Natural killer cell (primary cell): ENCODE results near the gene MED27. TPM values are rescaled to one million over a fixed set of nuclear protein-coding genes. Genes with fewer than 3 reads are reported as not detected.

Experiments
- ATAC-seq, 3 donors: fragments of 150-1000 bp in 2 of 3; fragments of 200-7000 bp in 1 of 3; cut with Tn5 transposase; 1 replicate in 1 of 3; 2 replicates in 2 of 3; pipeline ENCODE4 v1.10.0; 2021; ENCODE audit warnings: mild to moderate bottlenecking in 2 of 3, moderate library complexity in 2 of 3
- DNase-seq, 2 donors: peaks; one replicate each; pipeline versions ENCODE4 v3.0.0 to v3.0.0-alpha.2; 2013 to 2021; ENCODE audit warnings: mixed read lengths in 1 of 2
- H3K27ac ChIP-seq: one replicate; pipeline ENCODE4 v1.5.1; 2013; ENCODE audit warnings: mild to moderate bottlenecking, low read length
- H3K27me3 ChIP-seq: one replicate; pipeline ENCODE4 v1.6.1; 2013; ENCODE audit warnings: low read length; ENCODE audit not compliant: control insufficient read depth, insufficient read depth
- H3K36me3 ChIP-seq: one replicate; pipeline ENCODE4 v1.6.1; 2013; ENCODE audit warnings: low read length; ENCODE audit not compliant: control insufficient read depth, insufficient read depth
- H3K4me1 ChIP-seq: one replicate; pipeline ENCODE4 v1.6.1; 2013; ENCODE audit warnings: low read length; ENCODE audit not compliant: control insufficient read depth, insufficient read depth
- H3K4me3 ChIP-seq: one replicate; pipeline ENCODE4 v1.5.1; 2013; ENCODE audit warnings: low read length
- H3K9me3 ChIP-seq: one replicate; pipeline ENCODE4 v1.6.1; 2013; ENCODE audit warnings: low read length; ENCODE audit not compliant: control insufficient read depth, insufficient read depth
- H3K27ac Mint-ChIP-seq, 2 donors: one replicate each; pipeline ENCODE4 v1.8.0; 2022; ENCODE audit warnings: mild to moderate bottlenecking in 2 of 2, mixed read lengths in 2 of 2, moderate library complexity in 1 of 2
- H3K27me3 Mint-ChIP-seq, 2 donors: one replicate each; pipeline ENCODE4 v1.8.0; 2022; ENCODE audit warnings: low read depth in 2 of 2, mixed read lengths in 2 of 2
- H3K36me3 Mint-ChIP-seq: one replicate; pipeline ENCODE4 v1.8.0; 2022; ENCODE audit warnings: mixed read lengths
- H3K4me1 Mint-ChIP-seq, 2 donors: one replicate each; pipeline ENCODE4 v1.8.0; 2022; ENCODE audit warnings: mixed read lengths in 2 of 2
- H3K4me3 Mint-ChIP-seq: one replicate; pipeline ENCODE4 v1.8.0; 2022; ENCODE audit warnings: mild to moderate bottlenecking, moderate library complexity, mixed read lengths
- H3K9me3 Mint-ChIP-seq, 2 donors: one replicate each; pipeline ENCODE4 v1.8.0; 2022; ENCODE audit warnings: mixed read lengths in 2 of 2
- WGBS: methylation state at CpG from one replicate; pipeline ENCODE4 v1.1.7; 2013; ENCODE audit warnings: missing lambda C conversion rate; ENCODE audit not compliant: insufficient coverage; 5-methylcytosine and 5-hydroxymethylcytosine counted together
- intact Hi-C: fragments of 100-400 bp; cut with micrococcal nuclease; formaldehyde crosslinking; loops from one replicate; pipeline ENCODE4 v1.14.2; 2022
- total RNA-seq, 4 donors: library from RNA; stranded (reverse); fragments of 120-200 nt in 1 of 4; gene quantifications; one replicate each; pipeline versions ENCODE4 v1.2.3 to v1.2.4, GENCODE V29; 2013 to 2022
- TF ChIP-seq, protein P1 (sequence below): fragments of 200-600 bp; IDR thresholded peaks from one replicate; pipeline ENCODE4 v1.8.0; 2022; ENCODE audit warnings: antibody characterized with exemption

Gene MED27
- total RNA-seq, 3 donors from 2014 or later (not counting 1 experiment from before 2014, with no cell fraction given): 24.4 to 27.3 (median 26.9) TPM

- no peak for DNase-seq
- WGBS: 90% methylated on average over 7 of the region's 8 CpGs
- H3K4me3 ChIP-seq: no peak overlapping the region
- no peaks in the 10 kb centered on the region for H3K27me3 Mint-ChIP-seq
- peaks cover 15 to 31% of the 10 kb centered on the region in 2 donors for H3K4me1 Mint-ChIP-seq
- ATAC-seq: no peak
- no peaks in the 10 kb centered on the region for H3K27me3 ChIP-seq
- no peaks in the 10 kb centered on the region for H3K36me3 Mint-ChIP-seq
- H3K36me3 ChIP-seq: no peaks in the 10 kb centered on the region
- no peak overlapping the region for H3K27ac ChIP-seq
- no peak overlapping the region for H3K4me3 Mint-ChIP-seq
- intact Hi-C loops: no loop called here
- TF ChIP-seq, protein P1, sequence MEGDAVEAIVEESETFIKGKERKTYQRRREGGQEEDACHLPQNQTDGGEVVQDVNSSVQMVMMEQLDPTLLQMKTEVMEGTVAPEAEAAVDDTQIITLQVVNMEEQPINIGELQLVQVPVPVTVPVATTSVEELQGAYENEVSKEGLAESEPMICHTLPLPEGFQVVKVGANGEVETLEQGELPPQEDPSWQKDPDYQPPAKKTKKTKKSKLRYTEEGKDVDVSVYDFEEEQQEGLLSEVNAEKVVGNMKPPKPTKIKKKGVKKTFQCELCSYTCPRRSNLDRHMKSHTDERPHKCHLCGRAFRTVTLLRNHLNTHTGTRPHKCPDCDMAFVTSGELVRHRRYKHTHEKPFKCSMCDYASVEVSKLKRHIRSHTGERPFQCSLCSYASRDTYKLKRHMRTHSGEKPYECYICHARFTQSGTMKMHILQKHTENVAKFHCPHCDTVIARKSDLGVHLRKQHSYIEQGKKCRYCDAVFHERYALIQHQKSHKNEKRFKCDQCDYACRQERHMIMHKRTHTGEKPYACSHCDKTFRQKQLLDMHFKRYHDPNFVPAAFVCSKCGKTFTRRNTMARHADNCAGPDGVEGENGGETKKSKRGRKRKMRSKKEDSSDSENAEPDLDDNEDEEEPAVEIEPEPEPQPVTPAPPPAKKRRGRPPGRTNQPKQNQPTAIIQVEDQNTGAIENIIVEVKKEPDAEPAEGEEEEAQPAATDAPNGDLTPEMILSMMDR: no peak
- H3K4me1 ChIP-seq: peaks cover 3% of the 10 kb centered on the region
- H3K9me3 ChIP-seq: no peaks in the 10 kb centered on the region
- H3K27ac Mint-ChIP-seq: no peak overlapping the region
- no peaks in the 10 kb centered on the region for H3K9me3 Mint-ChIP-seq
These were observed 99.2 kb downstream of the MED27 start for GRCh38 chr9:131980267-131981016.

- Histone ChIP-seq H3K4me3 (no peak overlapping the region), H3K4me1 (peaks cover 3% of the 10 kb centered on the region), H3K27ac (no peak overlapping the region), H3K36me3 (no peaks in the 10 kb centered on the region), H3K27me3 (no peaks in the 10 kb centered on the region), H3K9me3 (no peaks in the 10 kb centered on the region)
- WGBS: 83% methylated on average over 10 of the region's 10 CpGs
- DNase-seq: no peak
- Mint-ChIP-seq H3K4me3 (no peak overlapping the region), H3K27ac (no peak overlapping the region), H3K9me3 (no peaks in the 10 kb centered on the region), H3K36me3 (no peaks in the 10 kb centered on the region), H3K4me1 (peaks cover 9 to 26% of the 10 kb centered on the region in 2 donors), H3K27me3 (no peaks in the 10 kb centered on the region)
- ATAC-seq: no peak
- intact Hi-C loops: no loop called here
- TF ChIP-seq, protein P1: no peak
These were observed 102.4 kb downstream of the MED27 start for GRCh38 chr9:131977109-131977838.

DNA sequence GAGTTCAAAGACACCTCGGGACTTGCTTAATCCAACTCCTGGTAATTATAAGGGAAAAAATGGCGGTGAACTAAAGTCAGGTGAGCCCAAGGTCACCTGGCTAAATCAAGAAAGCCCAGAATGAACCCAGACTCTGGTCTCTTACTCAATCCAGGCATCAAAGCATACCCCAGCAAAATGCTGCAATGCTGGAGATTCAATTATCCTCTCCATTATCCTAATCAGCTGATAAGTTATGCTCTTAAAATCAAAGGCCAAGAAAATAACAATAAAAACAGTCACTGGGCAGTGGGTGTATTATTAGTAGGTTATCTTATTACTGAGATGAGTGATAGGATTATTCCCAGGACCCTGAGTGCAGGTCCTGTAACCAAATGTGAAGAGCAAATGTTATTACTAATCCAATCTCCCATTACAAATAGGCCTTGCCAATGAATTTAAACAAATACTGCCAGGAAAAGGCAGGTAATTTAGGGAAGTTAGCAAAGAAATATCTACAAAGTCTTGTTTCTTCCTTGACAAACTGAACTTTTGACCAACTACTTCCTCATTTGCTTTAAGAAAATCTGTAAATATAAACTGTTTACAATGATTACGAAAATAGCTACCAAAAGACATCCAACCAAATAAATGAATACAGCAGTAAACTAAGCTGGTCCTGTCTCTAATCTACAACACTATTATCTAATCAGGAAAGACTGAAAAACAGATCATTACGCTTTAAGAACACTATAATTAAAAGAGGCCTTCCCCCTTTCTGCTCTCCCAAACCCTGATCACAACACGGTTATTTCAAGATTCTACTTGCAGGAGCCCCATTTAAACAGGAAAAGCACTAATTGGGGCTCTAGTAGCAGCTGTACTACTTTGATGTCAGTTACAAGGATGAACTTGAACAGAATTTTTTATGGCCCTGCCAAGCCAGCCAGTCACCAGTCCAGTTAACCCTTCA, 103.2 kb downstream of the MED27 start:
- Histone ChIP-seq H3K9me3 (no peaks in the 10 kb centered on the region), H3K27ac (no peak overlapping the region), H3K27me3 (no peaks in the 10 kb centered on the region), H3K4me3 (no peak overlapping the region), H3K36me3 (no peaks in the 10 kb centered on the region), H3K4me1 (peaks cover 3% of the 10 kb centered on the region)
- Mint-ChIP-seq H3K4me1 (peaks cover 9 to 22% of the 10 kb centered on the region in 2 donors), H3K36me3 (no peaks in the 10 kb centered on the region), H3K4me3 (no peak overlapping the region), H3K27me3 (no peaks in the 10 kb centered on the region), H3K9me3 (no peaks in the 10 kb centered on the region), H3K27ac (no peak overlapping the region)
- 78% methylated on average over 5 of the region's 5 CpGs for WGBS
- no peak for DNase-seq
- no peak for ATAC-seq
- TF ChIP-seq, protein P1: no peak
- intact Hi-C loops: no loop called here
